Measurements from ENCODE around the gene SLC7A4. TPM values are rescaled to one million over a fixed set of nuclear protein-coding genes. Genes with fewer than 3 reads are reported as not detected.

The SLC7A4 gene
- total RNA-seq, 1 donor, result 2.2 TPM

- H3K4me3 ChIP-seq (ENCODE audit: low read depth, low read length), result peak overlapping the region; percentile 18
- DNase-seq (ENCODE audit: low read depth), result no peak
- TF ChIP-seq CTCF (IDR thresholded peaks at IDR 0.05; ENCODE audit: insufficient read depth, low read depth, low read length), result no peak
Measured at GRCh38 chr22:20979940-20980453, 52.4 kb downstream of the SLC7A4 start.

- peak overlapping the region; percentile 18 for H3K4me3 ChIP-seq (ENCODE audit: low read depth, low read length)
- no peak for TF ChIP-seq CTCF (IDR thresholded peaks at IDR 0.05; ENCODE audit: insufficient read depth, low read depth, low read length)
- peak; percentile 80 for DNase-seq (ENCODE audit: low read depth)
Measured at GRCh38 chr22:20979243-20979809, 53.0 kb downstream of the SLC7A4 start.

Small RNA genes within 50 kb of the gene (small RNA-seq; reads per million reads assigned to genes)
- not detected for gene MIR649

Other genes with a start within 250 kb of the SLC7A4 start
- gene PI4KA, start 173.8 kb downstream of the SLC7A4 start, total RNA-seq, result 65.7 and 73.4 TPM in 2 replicates
- 13.2 and 14.7 TPM in 2 replicates for gene SNAP29, start 173.6 kb downstream of the SLC7A4 start, total RNA-seq
- gene CRKL, start 115.2 kb downstream of the SLC7A4 start, total RNA-seq, result 40.3 and 57.4 TPM in 2 replicates
- gene AIFM3, start 65.3 kb downstream of the SLC7A4 start, total RNA-seq, result 0.32 and 0.43 TPM in 2 replicates
- gene LZTR1, start 50.3 kb downstream of the SLC7A4 start, total RNA-seq, result 55.1 and 60.9 TPM in 2 replicates
- 21.6 and 22.9 TPM in 2 replicates for gene THAP7, start 30.4 kb downstream of the SLC7A4 start, total RNA-seq
- gene P2RX6, start 17.4 kb downstream of the SLC7A4 start, total RNA-seq, result 1.3 and 3.5 TPM in 2 replicates
- gene LRRC74B, start 13.4 kb upstream of the SLC7A4 start, total RNA-seq, result not detected in 2 replicates